HG03342 (cell line): ENCODE results near the gene MRGPRD.

Experiments
- ATAC-seq: cut with Tn5 transposase; IDR thresholded peaks from one replicate; pipeline ENCODE4 v1.9.1; 2021; ENCODE audit warnings: mild to moderate bottlenecking, moderate library complexity; ENCODE audit not compliant: unreplicated experiment

MRGPRD gene

DNA sequence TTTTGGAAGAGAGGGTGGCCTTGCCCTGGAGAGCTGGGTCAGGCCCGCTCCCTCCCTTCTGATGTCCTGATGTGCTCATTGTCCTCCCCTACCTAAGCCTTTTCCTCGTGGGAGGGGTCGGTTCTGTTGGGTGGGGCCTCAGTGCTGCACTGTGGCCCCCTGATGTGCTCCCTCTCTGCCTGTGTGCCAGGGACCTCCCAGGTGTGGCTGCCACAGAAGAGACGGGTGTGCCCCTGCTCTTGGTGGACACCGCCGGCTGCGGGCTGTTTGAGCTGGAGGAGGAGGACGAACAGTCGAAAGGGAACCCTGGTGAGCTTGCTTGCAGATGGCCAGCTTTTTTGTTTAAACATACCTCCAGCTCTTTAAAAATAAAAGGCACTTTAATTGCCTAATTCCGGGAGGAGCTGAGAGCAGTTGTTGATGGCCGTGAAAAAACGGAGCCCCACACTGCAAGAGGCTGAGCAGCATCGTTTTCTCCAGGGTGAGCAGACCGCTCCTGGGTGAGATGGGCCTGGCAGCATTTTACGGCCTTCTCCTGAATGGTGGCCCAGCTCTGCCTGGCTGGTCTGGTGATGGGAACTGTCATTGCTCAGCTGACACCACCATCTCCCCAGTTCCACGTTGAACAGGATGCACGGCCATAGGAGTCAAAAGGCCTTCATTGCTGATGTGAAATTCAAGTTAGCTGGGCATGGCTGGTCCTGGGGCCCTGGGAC lies 47.0 kb downstream of the MRGPRD start:
- no peak for ATAC-seq

DNA sequence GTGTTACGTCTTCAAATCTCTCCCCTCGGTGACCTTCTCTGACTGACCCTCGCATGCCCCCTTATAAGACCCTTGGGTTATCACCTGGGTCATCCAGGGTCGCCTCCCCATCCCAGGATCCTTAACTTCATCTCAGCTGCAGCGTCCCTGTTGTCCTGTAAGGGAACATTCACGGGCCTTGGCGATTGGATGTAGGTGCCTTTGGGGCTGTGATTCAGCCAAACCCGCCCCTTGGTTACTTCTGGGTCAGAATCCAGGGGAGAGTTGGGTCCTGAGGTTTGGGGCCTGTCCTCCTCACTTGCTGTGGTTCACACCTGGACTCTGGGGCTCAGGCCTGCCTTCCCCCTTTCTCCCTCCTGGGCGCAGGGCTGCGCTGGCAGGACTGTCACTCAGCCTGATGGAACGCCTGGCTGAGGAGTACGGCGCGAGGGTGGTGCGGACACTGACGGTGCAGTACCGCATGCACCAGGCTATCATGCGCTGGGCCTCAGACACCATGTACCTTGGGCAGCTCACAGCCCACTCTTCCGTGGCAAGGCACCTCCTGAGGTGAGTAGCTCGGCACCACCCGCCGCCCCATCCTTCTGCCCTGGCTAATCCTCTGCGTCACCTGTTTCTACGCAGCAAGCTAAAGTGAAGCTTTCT lies 47.7 kb downstream of the MRGPRD start:
- ATAC-seq, result no peak

DNA sequence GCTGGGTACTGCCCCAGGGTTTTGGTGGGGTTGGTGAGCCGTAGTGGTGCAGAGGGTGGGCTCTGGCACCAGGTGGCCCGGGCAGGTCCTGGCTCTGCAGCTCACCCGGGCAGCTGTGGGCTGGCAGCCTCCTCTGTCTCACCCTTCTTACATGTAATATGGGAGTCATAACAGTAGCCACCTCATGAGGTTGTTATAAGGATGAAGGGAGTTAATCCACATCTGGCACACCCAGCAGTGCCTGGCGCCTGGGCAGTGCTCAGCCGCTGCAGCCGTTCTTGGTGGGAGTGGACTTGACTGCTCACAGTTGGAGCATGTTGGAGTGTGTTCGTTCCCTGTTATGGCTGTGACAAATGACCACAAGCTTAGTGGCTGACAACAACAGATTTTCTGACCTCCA lies 48.4 kb downstream of the MRGPRD start:
- ATAC-seq, result no peak

DNA sequence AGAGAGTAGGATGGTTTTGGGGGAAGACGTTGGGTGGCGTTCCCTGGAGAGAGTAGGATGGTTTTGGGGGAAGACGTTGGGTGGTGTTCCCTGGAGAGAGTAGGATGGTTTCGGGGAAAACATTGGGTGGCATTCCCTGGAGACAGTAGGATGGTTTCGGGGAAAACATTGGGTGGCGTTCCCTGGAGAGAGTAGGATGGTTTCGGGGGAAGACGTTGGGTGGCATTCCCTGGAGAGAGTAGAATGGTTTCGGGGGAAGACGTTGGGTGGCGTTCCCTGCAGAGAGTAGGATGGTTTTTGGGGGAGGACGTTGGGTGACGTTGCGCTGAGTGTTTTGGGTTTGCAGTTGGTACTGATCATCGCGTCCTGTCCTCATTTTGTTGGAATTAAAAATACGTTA lies 48.9 kb downstream of the MRGPRD start:
- ATAC-seq, result no peak

DNA sequence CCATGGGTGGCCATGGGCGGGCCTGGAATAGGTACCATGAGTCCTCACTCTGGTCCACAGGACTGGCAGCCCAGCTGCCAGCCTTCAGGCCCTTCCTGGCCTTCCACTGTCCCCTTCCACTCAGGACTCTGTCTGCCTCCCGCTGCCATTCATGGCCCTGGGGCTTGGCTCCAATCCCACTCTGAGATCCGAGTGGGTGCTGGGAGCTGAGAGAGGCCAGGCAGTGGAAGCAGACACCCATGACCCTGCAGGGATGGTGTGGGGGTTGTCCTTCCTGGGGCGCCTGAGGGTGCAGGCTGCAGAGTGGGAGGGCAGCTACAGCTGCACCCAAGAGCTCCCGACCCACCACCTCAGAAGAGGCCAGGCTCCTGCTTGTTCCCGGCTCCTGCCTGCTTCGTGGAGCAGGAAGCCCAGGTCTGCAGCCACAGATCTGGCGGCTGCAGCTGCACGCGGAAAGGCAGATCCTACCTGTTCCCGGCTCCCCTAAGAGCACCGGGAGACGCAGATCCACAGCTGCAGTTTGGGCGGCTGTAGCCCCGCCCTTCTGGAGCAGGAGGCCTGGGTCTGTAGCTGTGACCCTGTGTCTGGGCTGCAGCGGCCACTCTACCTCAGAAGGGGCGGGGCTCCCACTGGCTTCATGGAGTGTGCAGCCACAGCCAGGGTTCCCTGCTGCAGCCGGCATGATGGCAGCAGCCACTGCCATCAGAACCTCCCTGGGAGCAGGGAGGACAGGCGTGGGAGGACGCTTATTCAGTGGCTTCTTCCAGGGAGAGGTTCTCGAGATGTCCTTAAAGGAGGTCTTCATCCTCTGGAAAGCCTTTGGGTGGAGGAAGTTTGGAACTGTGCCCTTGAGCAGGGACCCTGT lies 49.6 kb downstream of the MRGPRD start:
- no peak for ATAC-seq
